Activated naive CD4-positive, alpha-beta T cell treated with anti-CD3 and anti-CD28 coated beads, Interleukin-2, amount 50 U/mL, for 16 hours (primary cell): Measurements from ENCODE around the gene FHIP1B.

Source experiments
- DNase-seq: peaks from one replicate; pipeline ENCODE4 v3.0.0-alpha.2; 2020

Gene FHIP1B

DNA sequence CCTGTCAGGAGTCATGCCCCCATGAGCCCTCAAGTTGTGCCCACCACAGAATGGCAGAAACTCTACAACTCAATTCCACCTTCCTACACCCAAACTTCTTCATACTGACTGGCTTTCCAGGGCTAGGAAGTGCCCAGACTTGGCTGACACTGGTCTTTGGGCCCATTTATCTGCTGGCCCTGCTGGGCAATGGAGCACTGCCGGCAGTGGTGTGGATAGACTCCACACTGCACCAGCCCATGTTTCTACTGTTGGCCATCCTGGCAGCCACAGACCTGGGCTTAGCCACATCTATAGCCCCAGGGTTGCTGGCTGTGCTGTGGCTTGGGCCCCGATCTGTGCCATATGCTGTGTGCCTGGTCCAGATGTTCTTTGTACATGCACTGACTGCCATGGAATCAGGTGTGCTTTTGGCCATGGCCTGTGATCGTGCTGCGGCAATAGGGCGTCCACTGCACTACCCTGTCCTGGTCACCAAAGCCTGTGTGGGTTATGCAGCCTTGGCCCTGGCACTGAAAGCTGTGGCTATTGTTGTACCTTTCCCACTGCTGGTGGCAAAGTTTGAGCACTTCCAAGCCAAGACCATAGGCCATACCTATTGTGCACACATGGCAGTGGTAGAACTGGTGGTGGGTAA lies 35.1 kb downstream of the FHIP1B start, which contains the start of gene OR52W1:
OR52W1 (plus strand) TSS at position 51 of the 637 bp plus-strand sequence; CDS start at position 51, 0 bp downstream.
- no peak for DNase-seq

DNA sequence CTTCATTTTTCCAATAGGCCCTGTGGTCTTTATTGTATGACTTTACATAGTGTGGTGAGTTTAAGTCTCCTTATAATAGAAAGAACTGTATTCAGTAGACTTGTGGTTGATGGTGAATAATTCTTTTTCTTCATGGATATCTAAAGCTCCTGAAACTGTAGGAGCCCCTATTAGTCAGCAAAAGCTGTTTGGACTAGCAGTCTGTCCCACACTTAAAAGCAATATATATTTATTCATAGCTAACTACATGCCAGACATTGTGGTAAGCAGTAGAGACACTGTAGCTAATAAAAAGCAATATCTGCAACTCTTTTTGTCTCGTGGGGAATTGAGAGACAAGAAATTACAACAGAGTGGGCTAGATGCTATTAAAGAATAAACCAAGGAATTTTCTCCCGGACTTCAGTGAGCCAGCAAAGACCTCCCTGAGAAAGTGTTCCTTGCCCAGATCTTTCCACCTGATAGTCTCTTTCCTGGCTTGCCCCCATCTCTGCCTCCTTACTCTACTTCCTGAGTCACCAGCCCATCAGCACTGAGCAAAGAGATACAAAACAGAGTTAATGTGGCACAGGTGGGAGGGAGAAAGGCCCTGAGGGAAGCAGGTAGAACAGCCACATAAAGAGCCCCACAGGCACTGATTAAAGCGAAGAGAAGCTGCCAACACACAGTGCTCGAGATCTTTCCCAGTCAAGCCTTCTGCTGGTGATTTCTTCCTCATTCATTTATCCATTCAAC lies 36.8 kb downstream of the FHIP1B start:
- DNase-seq, result no peak

DNA sequence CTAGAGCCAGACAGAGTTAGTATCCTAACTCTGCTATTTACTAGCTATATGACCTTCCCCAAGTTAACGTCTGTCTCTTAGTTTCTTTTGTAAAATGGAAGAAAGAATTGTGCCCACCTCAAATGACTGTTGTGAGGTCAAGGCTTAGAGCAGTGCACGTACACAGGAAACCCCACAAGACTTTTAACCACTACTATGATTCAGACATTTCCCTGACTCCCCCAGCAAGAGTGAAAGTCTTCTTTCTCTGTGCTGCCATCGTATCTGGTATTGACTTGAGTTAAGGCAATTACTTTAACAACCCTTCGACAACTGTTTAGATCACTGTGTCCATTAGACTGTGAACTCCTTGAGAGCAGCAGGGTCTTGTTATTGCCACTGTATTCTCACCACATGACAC lies 38.0 kb downstream of the FHIP1B start:
- no peak for DNase-seq

DNA sequence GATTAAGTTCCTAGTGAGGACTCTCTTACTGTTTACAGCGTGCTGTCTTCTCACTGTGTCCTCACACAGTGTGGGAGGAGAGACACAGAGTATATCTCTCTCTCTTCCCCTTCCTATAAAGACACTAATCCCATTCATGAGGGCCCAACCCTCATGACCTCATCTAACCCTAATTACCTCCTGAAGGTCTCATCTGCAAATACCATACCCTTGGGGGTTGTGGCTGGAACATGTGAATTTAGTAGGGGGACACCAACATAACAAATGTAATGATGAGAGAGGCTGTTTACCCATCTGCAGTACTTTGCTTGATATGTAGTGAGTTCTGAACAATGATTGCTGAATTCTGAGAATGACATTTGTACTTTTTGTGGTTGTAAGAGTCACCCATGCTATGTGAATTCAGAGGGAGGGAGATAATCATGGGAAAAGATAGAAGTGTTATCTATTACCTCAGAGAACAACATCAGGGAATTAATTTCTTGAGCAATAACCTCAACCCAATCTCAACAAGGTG lies 40.3 kb downstream of the FHIP1B start:
- DNase-seq, result no peak

DNA sequence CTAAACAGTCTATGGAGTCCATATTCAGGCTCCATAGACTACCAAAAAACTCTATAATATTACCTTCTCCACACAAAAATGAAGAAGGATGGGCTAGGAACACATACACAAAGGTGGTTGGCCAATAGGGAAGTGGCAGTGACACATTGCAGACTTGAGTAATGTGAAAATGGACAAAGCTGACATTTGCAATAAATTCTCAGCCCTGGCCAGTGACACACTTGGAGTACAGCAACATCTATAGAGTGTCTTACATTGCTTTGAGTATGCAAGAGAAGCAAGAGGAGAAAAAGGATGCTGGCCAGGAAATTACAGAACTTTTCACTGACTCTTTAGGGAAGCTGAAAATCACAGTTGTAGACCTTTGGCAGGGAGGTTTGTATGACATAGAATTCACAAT lies 42.7 kb downstream of the FHIP1B start:
- DNase-seq, result no peak

DNA sequence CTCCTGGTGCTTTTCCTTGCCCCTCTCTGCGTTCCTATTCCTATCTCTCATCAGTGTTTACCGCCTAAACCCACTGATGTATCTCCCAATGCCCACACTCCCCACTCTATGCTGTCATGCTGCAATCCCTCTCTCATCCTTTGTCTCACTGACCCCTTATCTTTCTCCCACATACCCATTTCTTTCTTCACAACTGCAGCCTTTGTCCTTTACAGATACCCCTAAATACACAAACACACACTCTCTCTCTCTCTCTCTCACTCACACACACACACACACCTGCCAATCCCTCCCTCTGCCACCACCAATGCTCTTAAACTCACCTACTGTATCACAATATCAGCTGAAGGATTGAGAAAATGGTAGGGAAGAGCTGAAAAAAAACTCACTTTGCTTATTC lies 59.0 kb downstream of the FHIP1B start:
- no peak for DNase-seq

DNA sequence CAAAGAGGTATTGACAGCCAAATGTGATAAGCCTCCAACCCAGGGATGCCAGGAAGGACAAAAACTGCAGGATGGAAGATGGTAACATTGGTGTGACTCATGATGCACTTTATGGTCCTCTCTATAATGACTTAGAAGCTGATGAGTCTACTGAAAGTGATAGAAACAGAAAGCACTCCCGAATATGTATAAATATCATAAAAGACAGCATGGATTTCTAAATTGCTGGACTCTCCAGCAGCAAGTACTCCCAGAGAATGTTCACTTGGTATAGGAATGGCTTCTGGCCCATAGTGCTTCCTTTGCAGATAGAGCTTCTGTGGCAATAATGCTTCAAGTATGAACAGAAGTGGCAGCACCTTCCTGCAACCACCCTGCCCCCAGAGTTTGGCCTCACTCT lies 64.2 kb downstream of the FHIP1B start, which contains the start of gene OR52B2:
OR52B2 (minus strand) TSS at position 101 of the 400 bp plus-strand sequence; CDS start at position 101, 0 bp downstream.
- no peak for DNase-seq
